ENCODE data around the gene SLC12A1.

The SLC12A1 gene

GRCh38 chr15:48352474-48353072 is 146.5 kb downstream of the SLC12A1 start:
- peak; percentile 8 to 10 for DNase-seq (ENCODE audit: low read depth in 2 of 2, low spot score in 1 of 2)

All from stimulated activated CD8-positive, alpha-beta memory T cell treated with anti-CD3 and anti-CD28 coated beads, Interleukin-4, amount 100 ng/mL, for 4 hours (primary cell).